Endodermal cell (in vitro differentiated cells): ENCODE measurements around the gene TMEM50A. TPM values are rescaled to one million over a fixed set of nuclear protein-coding genes. Genes with fewer than 3 reads are reported as not detected.

ENCODE experiments used
- DNase-seq: peaks from one replicate; pipeline ENCODE4 v3.0.0-alpha.2; 2017
- H3K27ac ChIP-seq: 2 replicates; pipeline ENCODE4 v1.5.1; 2013; ENCODE audit warnings: mild to moderate bottlenecking, low read depth, low read length, moderate library complexity
- H3K27me3 ChIP-seq: 2 replicates; pipeline ENCODE4 v1.6.1; 2013; ENCODE audit warnings: mild to moderate bottlenecking, low read length, moderate library complexity; ENCODE audit not compliant: insufficient read depth, control insufficient read depth, poor library complexity, severe bottlenecking
- H3K36me3 ChIP-seq: 2 replicates; pipeline ENCODE4 v1.7.0; 2013; ENCODE audit warnings: mild to moderate bottlenecking, low read length, moderate library complexity; ENCODE audit not compliant: control insufficient read depth, insufficient read depth
- H3K4me1 ChIP-seq: one replicate; pipeline ENCODE4 v1.7.0; 2013; ENCODE audit warnings: low read length; ENCODE audit not compliant: control insufficient read depth, insufficient read depth
- H3K4me3 ChIP-seq: 2 replicates; pipeline ENCODE4 v1.5.1; 2013; ENCODE audit warnings: mild to moderate bottlenecking, low read length, moderate library complexity
- H3K9ac ChIP-seq: 2 replicates; pipeline ENCODE4 v1.6.1; 2013; ENCODE audit warnings: mild to moderate bottlenecking, low read length, moderate library complexity; ENCODE audit not compliant: poor library complexity, severe bottlenecking; ENCODE audit errors: extremely low read depth
- H3K9me3 ChIP-seq: 2 replicates; pipeline ENCODE4 v1.6.1; 2013; ENCODE audit warnings: mild to moderate bottlenecking, low read length, moderate library complexity; ENCODE audit not compliant: control insufficient read depth
- H3K27ac Mint-ChIP-seq: 2 replicates; pipeline ENCODE4 v1.8.0; 2020; ENCODE audit warnings: mixed read lengths
- H3K27me3 Mint-ChIP-seq: 2 replicates; pipeline ENCODE4 v1.8.0; 2021; ENCODE audit warnings: mild to moderate bottlenecking, mixed read lengths; ENCODE audit not compliant: insufficient read depth
- H3K36me3 Mint-ChIP-seq: 2 replicates; pipeline ENCODE4 v1.8.0; 2020; ENCODE audit warnings: low read depth, mixed read lengths
- H3K4me1 Mint-ChIP-seq: 2 replicates; pipeline ENCODE4 v1.8.0; 2020; ENCODE audit warnings: mixed read lengths
- H3K4me3 Mint-ChIP-seq: 2 replicates; pipeline ENCODE4 v1.8.0; 2020; ENCODE audit warnings: mild to moderate bottlenecking, moderate library complexity, mixed read lengths
- H3K9me3 Mint-ChIP-seq: 2 replicates; pipeline ENCODE4 v1.8.0; 2020; ENCODE audit warnings: mild to moderate bottlenecking, mixed read lengths
- WGBS, 2 experiments: methylation state at CpG; one replicate each; pipeline versions ENCODE4 v1.1.5 to v1.1.7; 2013; ENCODE audit warnings: missing lambda C conversion rate in 2 of 2, mixed read lengths in 1 of 2; ENCODE audit not compliant: insufficient coverage in 1 of 2, insufficient read length in 1 of 2; 5-methylcytosine and 5-hydroxymethylcytosine counted together
- total RNA-seq, 2 donors: library from RNA; stranded (reverse); fragmentation: NEBNext Ultra II Directional in 1 of 2; extraction: Animal tissue kit (Norgen Biotek cat#: 25700) in 1 of 2; gene quantifications; 2 replicates in 1 of 2; 3 replicates in 1 of 2; pipeline ENCODE4 v1.2.1, GENCODE V29; 2021
- TF ChIP-seq, protein P1 (sequence below): fragments of 200-600 bp; sonication (generic); conservative IDR thresholded peaks from 2 replicates; pipeline ENCODE4 v1.5.0; 2021; ENCODE audit warnings: antibody characterized with exemption, mild to moderate bottlenecking

TMEM50A gene
- total RNA-seq, 2 donors from 2014 or later = 95.8 to 99.3 TPM

DNA sequence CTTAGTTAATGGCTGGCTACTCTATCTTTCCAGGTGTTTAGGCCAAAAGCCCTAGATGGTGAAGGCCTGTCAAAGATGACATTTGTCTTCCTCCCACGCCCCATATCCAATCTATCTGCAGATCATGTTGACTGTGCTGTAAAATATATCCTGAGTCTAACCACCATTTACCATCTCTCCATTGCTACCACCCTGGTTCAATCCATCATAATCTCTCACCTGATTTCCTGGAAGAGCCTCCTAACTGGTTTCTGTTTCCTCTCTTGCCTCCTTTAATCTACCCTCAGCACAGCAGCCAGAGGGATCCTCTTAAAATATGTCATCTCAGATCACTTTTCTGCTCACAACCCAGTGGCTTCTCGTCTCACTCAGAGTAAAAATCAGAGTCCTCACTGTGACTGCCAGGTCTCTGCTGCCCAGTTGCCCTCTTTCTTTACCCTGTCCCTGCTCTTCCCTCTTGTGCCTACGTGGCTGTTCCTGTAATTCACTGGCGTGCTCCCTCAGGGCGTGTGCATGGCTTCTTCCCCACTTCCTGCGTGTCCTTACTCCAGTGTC is 17.8 kb downstream of the TMEM50A start:
- no peak overlapping the region for H3K27ac Mint-ChIP-seq

DNA sequence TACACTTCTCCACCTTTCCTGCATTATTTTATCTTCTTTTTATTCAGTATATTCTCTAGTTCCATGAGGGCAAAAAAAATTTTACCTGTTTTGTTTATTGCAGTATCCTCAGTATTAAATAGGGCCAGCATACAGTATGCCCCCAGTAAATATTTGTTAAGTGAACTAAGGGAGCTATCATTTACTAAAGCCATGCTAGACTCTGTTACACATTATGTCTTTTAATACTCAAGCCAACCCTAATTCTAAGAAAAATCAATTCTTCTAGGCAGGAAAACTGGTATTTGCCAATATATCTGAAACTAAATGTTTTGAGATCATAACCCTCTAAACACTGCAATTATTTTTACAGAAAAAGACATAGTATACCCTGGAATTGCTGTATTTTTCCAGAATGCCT is 18.3 kb downstream of the TMEM50A start:
- DNase-seq = no peak
- Mint-ChIP-seq H3K4me1 (no peaks in the 10 kb centered on the region), H3K27ac (no peak overlapping the region), H3K4me3 (no peak overlapping the region), H3K27me3 (no peaks in the 10 kb centered on the region), H3K36me3 (peaks cover 54% of the 10 kb centered on the region), H3K9me3 (no peaks in the 10 kb centered on the region)
- H3K27ac ChIP-seq = no peak overlapping the region
- no peaks in the 10 kb centered on the region for H3K9me3 ChIP-seq
- H3K9ac ChIP-seq = no peak overlapping the region
- H3K27me3 ChIP-seq = no peaks in the 10 kb centered on the region
- H3K36me3 ChIP-seq = peaks cover 72% of the 10 kb centered on the region
- no peaks in the 10 kb centered on the region for H3K4me1 ChIP-seq
- no peak overlapping the region for H3K4me3 ChIP-seq
- TF ChIP-seq, protein P1, sequence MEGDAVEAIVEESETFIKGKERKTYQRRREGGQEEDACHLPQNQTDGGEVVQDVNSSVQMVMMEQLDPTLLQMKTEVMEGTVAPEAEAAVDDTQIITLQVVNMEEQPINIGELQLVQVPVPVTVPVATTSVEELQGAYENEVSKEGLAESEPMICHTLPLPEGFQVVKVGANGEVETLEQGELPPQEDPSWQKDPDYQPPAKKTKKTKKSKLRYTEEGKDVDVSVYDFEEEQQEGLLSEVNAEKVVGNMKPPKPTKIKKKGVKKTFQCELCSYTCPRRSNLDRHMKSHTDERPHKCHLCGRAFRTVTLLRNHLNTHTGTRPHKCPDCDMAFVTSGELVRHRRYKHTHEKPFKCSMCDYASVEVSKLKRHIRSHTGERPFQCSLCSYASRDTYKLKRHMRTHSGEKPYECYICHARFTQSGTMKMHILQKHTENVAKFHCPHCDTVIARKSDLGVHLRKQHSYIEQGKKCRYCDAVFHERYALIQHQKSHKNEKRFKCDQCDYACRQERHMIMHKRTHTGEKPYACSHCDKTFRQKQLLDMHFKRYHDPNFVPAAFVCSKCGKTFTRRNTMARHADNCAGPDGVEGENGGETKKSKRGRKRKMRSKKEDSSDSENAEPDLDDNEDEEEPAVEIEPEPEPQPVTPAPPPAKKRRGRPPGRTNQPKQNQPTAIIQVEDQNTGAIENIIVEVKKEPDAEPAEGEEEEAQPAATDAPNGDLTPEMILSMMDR = no peak

More for the DNA sequence above, 17.8 kb downstream of the TMEM50A start:
- Histone ChIP-seq H3K9ac (no peak overlapping the region), H3K36me3 (peaks cover 70% of the 10 kb centered on the region), H3K27me3 (no peaks in the 10 kb centered on the region), H3K27ac (no peak overlapping the region), H3K4me3 (no peak overlapping the region), H3K4me1 (no peaks in the 10 kb centered on the region), H3K9me3 (no peaks in the 10 kb centered on the region)
- no peaks in the 10 kb centered on the region for H3K4me1 Mint-ChIP-seq
- H3K27me3 Mint-ChIP-seq = no peaks in the 10 kb centered on the region
- no peak overlapping the region for H3K4me3 Mint-ChIP-seq
- no peak for DNase-seq
- peaks cover 50% of the 10 kb centered on the region for H3K36me3 Mint-ChIP-seq
- TF ChIP-seq, protein P1 = no peak
- H3K9me3 Mint-ChIP-seq = no peaks in the 10 kb centered on the region
- 93 to 95% methylated on average over 6 of the region's 6 CpGs for WGBS, 2 experiments

DNA sequence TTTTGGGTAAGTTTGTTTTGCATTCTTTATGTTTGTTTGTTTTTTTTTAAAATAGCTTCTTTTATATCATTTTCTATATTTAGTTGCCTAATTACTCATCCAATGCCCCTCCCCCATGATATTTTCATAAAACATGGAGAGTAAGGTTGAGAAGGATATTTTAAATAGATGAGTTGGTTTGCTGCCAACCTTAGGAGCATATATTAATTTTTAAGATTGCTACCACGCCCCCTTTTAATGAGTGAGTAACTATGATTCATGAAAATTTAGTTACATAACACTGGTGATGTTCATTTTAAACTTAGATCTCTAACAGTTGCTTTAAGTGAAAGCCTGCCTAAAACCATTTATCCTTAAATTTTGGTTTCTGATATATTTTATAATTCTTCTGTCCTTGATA is 18.7 kb downstream of the TMEM50A start:
- peaks cover 72% of the 10 kb centered on the region for H3K36me3 ChIP-seq
- no peak overlapping the region for H3K9ac ChIP-seq
- Mint-ChIP-seq H3K27ac (no peak overlapping the region), H3K36me3 (peaks cover 54% of the 10 kb centered on the region), H3K4me1 (no peaks in the 10 kb centered on the region), H3K27me3 (no peaks in the 10 kb centered on the region), H3K4me3 (no peak overlapping the region), H3K9me3 (no peaks in the 10 kb centered on the region)
- H3K27ac ChIP-seq = no peak overlapping the region
- TF ChIP-seq, protein P1 = no peak
- H3K9me3 ChIP-seq = no peaks in the 10 kb centered on the region
- 92 to 100% methylated on average over 1 of the region's 1 CpG for WGBS, 2 experiments
- no peak overlapping the region for H3K4me3 ChIP-seq
- no peak for DNase-seq
- no peaks in the 10 kb centered on the region for H3K27me3 ChIP-seq
- no peaks in the 10 kb centered on the region for H3K4me1 ChIP-seq
